Measurements from ENCODE around the gene RNASE4.
A peak's percentile ranks its signal among the peaks of the same experiment; 100 is the strongest.
"Not testable (repeated sequence)": the region's sequence is repeated elsewhere in the genome, so short reads cannot be mapped to it uniquely, and the experiment has no call there.

The RNASE4 gene

GRCh38 chr14:20683891-20684661, at the start of gene RNASE4:
Gene RNASE4, plus strand, starts transcription at chr14:20684560. Its CDS starts 14,812 bp downstream, at chr14:20699372.
- Mint-ChIP-seq H3K4me1 (peaks cover 9% of the 10 kb centered on the region), H3K27ac (peak within 1 kb of the TSS in 1 of 2 donors; percentile 74), H3K27me3 (no peaks in the 10 kb centered on the region), H3K4me3 (no peak within 1 kb of the TSS), H3K9me3 (no peaks in the 10 kb centered on the region)
- peak; percentile 52 for ATAC-seq
- peak; percentile 81 to 82 for DNase-seq

DNA sequence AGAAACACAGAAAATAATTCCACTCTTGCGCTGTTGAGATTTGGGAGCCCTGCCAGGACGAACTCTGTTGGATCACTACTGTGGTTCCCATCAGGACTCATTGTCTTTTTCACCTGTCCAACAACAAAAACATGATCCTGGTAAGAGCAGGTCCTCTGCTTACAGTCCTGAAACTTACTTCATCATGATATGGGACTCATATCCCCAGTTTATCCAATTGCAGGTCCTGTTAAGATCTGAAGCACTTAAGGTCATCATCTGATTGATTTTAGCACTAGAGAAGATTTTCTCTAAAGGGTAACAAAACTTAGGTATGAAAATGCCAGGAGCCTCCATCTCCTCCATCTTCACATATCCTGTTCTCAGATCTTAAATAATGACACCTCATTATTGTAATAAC, 42.8 kb upstream of the RNASE4 start, which contains the start of gene OR6S1:
Gene OR6S1 (minus strand): TSS at position 101 of the 400 bp plus-strand sequence. CDS start 0 bp downstream, at position 101.
- no peak for ATAC-seq
- Mint-ChIP-seq H3K27ac (no peak within 1 kb of the TSS), H3K27me3 (peaks cover 25% of the 10 kb centered on the region), H3K9me3 (no peaks in the 10 kb centered on the region), H3K4me1 (no peaks in the 10 kb centered on the region), H3K4me3 (no peak within 1 kb of the TSS)
- no peak for DNase-seq

GRCh38 chr14:20642182-20642581, 42.2 kb upstream of the RNASE4 start:
- no peak overlapping the region for H3K4me3 Mint-ChIP-seq
- H3K9me3 Mint-ChIP-seq, result no peaks in the 10 kb centered on the region
- ATAC-seq, result no peak
- H3K27me3 Mint-ChIP-seq, result peaks cover 25% of the 10 kb centered on the region
- no peak for DNase-seq
- H3K27ac Mint-ChIP-seq, result no peak overlapping the region
- H3K4me1 Mint-ChIP-seq, result no peaks in the 10 kb centered on the region

- not testable (repeated sequence) for ATAC-seq, H3K4me1 Mint-ChIP-seq, H3K27ac Mint-ChIP-seq, H3K9me3 Mint-ChIP-seq, DNase-seq, H3K4me3 Mint-ChIP-seq
- peaks cover 25% of the 10 kb centered on the region for H3K27me3 Mint-ChIP-seq
These were observed 41.6 kb upstream of the RNASE4 start for GRCh38 chr14:20642755-20643154.

- Mint-ChIP-seq H3K4me1 (no peaks in the 10 kb centered on the region), H3K9me3 (no peaks in the 10 kb centered on the region), H3K4me3 (no peak overlapping the region), H3K27me3 (peaks cover 31% of the 10 kb centered on the region), H3K27ac (no peak overlapping the region)
- DNase-seq (no peak), ATAC-seq (no peak)
These were observed 39.8 kb upstream of the RNASE4 start for GRCh38 chr14:20644520-20644919.

DNA sequence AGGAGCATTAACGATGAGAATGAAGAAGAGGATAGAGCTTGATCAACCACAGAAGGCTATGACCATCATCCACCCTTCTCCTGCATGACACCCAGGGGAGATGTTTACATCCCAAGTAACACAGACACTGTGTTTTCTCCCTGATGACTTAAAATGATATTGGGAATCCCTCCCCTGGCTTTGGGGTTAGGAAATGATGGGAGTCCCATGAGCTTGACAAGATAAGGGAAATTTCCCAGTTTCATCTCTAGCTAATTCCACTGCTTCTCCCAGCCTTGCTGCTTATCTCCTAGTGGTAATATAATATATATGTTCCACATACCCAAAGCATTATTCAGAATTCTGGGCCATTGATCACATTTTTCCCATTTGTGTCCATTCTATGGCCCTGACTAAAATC, 38.9 kb upstream of the RNASE4 start:
- no peaks in the 10 kb centered on the region for H3K9me3 Mint-ChIP-seq
- H3K4me1 Mint-ChIP-seq, result no peaks in the 10 kb centered on the region
- no peak overlapping the region for H3K4me3 Mint-ChIP-seq
- H3K27me3 Mint-ChIP-seq, result peaks cover 33% of the 10 kb centered on the region
- no peak for ATAC-seq
- DNase-seq, result no peak
- H3K27ac Mint-ChIP-seq, result no peak overlapping the region

DNA sequence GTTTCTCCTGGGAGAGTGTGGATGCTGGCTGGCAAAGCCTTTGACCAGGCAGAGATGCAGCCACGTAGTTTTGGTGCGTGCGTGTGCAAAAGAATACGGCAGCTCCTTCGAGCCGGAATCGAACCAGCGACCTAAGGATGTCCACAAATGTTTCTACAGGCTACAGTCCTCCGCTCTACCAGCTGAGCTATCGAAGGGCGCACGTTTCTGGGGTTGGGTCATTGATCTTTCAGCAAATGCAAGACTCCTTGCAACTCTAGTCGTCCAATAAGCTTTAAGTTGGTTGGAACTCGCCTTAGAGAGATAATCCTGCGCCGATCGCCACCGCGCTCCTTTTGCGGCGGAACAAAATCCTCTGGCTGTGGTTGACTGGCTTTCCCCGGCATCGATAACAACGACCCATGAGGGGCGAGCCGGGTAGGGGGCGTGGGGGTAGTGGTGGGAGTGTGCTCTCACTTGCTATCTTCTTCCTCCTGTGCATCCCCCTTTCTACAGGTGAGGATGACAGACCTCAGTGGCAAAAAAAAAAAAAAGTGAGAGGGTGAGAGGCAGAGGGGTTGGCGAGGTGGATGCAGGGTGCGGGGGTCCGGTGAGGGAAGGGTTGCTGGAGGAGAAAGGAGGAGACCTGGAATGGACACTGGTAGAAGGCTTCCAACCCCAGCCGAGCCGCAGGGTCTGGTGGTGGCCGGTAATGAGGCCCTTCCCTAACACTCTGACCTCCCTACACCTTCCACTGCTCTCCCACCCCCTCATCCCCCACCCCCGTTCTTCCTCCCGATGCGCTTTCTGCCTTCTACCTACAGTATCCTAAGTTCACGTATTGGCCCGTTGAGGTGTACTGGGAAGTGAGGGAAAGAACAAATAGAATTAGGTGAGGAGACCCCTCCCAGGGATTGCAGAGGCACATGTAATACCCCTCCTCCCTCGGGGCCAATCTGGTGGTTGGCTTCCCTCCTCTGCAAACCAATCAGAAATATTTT, 31.1 kb upstream of the RNASE4 start:
- Mint-ChIP-seq H3K9me3 (no peaks in the 10 kb centered on the region), H3K4me3 (peak overlapping the region; percentile 75 to 78), H3K4me1 (peaks cover 33% of the 10 kb centered on the region), H3K27me3 (peaks cover 80% of the 10 kb centered on the region), H3K27ac (peak overlapping the region in 1 of 2 donors; percentile 74)
- peak; percentile 88 for ATAC-seq
- peak; percentile 51 to 80 for DNase-seq

DNA sequence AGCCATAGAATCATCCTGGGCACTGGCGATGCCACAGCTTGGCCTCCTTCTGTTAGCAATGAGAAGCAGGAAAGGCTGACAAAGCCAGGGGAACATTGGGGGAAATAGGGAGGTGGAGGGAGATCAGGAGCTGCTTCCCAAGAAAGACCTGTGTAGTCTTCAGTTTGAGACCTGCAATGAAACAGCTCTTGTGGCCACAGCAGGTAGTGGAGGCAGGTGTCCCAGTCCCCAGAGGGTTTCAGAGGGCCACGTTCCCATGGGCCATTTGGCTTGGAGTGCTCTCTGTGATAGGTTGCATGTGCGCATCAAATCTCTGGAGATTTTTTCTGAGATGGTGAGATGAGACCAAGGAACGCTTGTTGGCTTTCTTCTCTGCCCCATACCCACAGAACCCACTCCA, 28.5 kb upstream of the RNASE4 start:
- ATAC-seq, result no peak
- DNase-seq, result no peak
- H3K4me1 Mint-ChIP-seq, result peaks cover 33% of the 10 kb centered on the region
- no peak overlapping the region for H3K4me3 Mint-ChIP-seq
- H3K9me3 Mint-ChIP-seq, result no peaks in the 10 kb centered on the region
- no peak overlapping the region for H3K27ac Mint-ChIP-seq
- peaks cover 83% of the 10 kb centered on the region for H3K27me3 Mint-ChIP-seq

- H3K27ac Mint-ChIP-seq, result no peak overlapping the region
- H3K9me3 Mint-ChIP-seq, result no peaks in the 10 kb centered on the region
- no peak for DNase-seq
- H3K27me3 Mint-ChIP-seq, result peaks cover 81% of the 10 kb centered on the region
- ATAC-seq, result no peak
- H3K4me3 Mint-ChIP-seq, result no peak overlapping the region
- H3K4me1 Mint-ChIP-seq, result peaks cover 33% of the 10 kb centered on the region
These were observed 28.1 kb upstream of the RNASE4 start for GRCh38 chr14:20656274-20656673.

DNA sequence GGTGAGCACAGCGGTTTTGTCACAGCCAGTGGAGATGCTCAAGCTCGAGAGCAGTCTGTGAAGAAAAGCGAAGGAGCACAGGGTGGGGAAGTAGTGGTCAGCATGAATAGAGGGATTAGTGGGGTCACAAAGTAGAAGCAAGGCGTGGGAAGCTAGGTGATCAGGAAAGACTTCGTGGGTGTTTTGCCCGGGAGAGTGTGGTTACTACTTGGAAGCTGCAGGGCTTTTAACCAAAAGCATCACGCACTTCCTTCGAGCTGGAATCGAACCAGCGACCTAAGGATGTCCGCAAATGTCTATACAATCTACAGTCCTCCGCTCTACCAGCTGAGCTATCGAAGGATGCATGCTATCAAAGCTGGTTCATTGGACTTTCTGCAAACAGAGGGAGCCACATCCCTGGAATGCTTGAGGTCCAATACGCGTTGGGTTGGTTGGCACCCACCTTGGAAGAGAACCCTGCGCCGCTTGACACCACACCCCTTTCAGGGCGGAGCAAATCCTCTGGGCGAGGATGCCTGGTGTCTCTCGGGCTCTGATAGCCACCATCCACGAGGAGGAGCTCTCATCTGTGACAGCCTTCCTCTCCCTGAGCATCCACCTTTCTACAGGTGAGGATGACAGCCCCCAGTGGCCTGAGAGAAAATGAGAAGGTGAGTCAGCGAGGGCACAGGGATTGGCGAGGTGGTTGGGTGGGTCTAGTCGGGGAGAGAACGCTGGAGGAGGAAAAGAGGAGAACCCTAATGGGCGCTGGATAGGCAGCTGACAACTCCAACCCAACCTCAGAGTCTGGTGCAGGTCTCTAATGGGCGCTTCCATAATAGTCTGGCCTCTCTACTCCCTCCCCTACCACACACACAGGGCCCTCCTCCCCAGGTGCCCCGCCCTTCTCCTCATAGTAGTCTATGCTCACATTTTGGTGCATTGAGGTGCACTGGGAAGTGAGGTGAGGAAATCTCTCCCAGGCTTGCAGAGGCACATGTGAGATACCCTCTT, 26.8 kb upstream of the RNASE4 start:
- peak; percentile 51 for ATAC-seq
- Mint-ChIP-seq H3K27ac (no peak overlapping the region), H3K4me3 (no peak overlapping the region)

DNA sequence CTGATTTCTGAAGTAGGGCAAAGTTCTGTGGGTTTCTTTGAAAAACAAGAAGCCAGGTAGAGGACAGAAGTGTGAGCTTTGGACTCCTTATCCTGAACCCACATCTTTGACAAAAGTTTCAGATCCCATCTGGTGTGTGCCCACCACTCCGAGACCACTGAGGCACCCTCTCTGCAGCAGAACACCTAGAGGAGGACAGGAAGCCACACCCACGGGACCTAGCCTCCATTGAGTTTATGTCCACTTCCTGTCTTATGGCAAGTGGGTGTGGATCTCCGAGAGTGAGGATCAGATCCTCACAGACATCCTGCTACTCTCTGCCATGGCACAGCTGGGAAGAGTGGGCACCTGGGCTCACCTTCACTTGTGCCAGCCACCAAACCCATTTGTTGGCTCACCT, 26.1 kb upstream of the RNASE4 start:
- H3K27me3 Mint-ChIP-seq, result peaks cover 76% of the 10 kb centered on the region
- H3K4me3 Mint-ChIP-seq, result no peak overlapping the region
- no peak overlapping the region for H3K27ac Mint-ChIP-seq
- H3K4me1 Mint-ChIP-seq, result peaks cover 39% of the 10 kb centered on the region
- H3K9me3 Mint-ChIP-seq, result no peaks in the 10 kb centered on the region
- ATAC-seq (no peak), DNase-seq (no peak)

More for the DNA sequence above, 26.8 kb upstream of the RNASE4 start:
- peaks cover 39% of the 10 kb centered on the region for H3K4me1 Mint-ChIP-seq
- H3K27me3 Mint-ChIP-seq, result peaks cover 76% of the 10 kb centered on the region
- peak in 1 of 2 donors; percentile 27 for DNase-seq
- H3K9me3 Mint-ChIP-seq, result no peaks in the 10 kb centered on the region

DNA sequence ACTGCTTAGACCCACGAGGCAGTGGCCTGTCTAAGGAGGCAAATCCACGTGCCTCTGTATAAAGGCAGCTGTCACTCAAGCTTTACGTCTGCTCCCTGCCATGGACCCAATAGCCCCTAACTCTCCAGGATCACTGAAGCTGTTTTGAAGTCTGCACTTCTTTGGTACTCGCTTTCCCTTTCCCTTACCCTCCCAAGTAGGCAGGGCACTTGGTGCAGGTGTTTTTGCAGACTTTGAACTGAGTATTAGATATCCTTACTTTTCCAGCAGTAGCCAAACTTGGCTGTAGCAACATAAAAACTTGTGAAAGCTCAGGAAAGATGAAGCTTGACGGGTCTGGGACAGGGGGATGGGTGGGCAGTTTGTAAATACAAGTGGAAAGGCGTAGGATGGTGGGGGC, 25.0 kb upstream of the RNASE4 start:
- Mint-ChIP-seq H3K27me3 (peaks cover 76% of the 10 kb centered on the region), H3K4me1 (peaks cover 39% of the 10 kb centered on the region), H3K9me3 (no peaks in the 10 kb centered on the region), H3K27ac (no peak overlapping the region), H3K4me3 (no peak overlapping the region)
- ATAC-seq (no peak), DNase-seq (no peak)

GRCh38 chr14:20659813-20660395, 24.5 kb upstream of the RNASE4 start:
- Mint-ChIP-seq H3K4me3 (no peak overlapping the region), H3K9me3 (no peaks in the 10 kb centered on the region), H3K27ac (no peak overlapping the region), H3K27me3 (peaks cover 76% of the 10 kb centered on the region), H3K4me1 (peaks cover 36% of the 10 kb centered on the region)
- ATAC-seq, result no peak
- DNase-seq, result no peak

DNA sequence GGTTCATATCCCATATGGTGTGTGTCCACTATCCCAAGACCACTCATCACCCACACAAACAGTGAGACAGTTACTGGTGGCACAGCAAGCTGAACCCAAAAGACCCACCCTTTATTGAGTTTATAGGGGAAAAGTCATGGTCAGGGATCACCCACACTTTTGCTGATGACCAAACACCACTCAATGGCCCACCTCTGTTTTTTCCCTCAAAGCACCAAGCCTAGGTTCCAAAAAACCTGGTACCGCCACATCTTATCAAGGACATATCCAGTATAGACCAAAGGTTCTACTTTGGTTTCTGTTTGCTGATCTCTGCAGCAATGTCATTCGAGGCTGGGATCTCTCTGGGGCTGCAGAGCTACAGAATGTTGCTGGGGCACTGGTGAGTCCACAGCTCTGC, 23.2 kb upstream of the RNASE4 start:
- DNase-seq, result no peak
- ATAC-seq, result no peak
- H3K9me3 Mint-ChIP-seq, result no peaks in the 10 kb centered on the region
- no peak overlapping the region for H3K27ac Mint-ChIP-seq
- peaks cover 72% of the 10 kb centered on the region for H3K27me3 Mint-ChIP-seq
- H3K4me3 Mint-ChIP-seq, result no peak overlapping the region
- H3K4me1 Mint-ChIP-seq, result peaks cover 41% of the 10 kb centered on the region

All from stimulated activated naive CD8-positive, alpha-beta T cell treated with anti-CD3 and anti-CD28 coated beads, Interleukin-15, amount 100 ng/mL, for 72 hours (primary cell).